PFSK-1 (cell line): Measurements from ENCODE around the gene ANXA3.

Source experiments
- POLR2AphosphoS5 ChIP-seq: IDR thresholded peaks from 2 replicates; pipeline ENCODE4 v1.6.1; 2012; ENCODE audit warnings: low read depth, mild to moderate bottlenecking, control low read depth, low read length, moderate library complexity
- TAF1 ChIP-seq: IDR thresholded peaks from 2 replicates; pipeline ENCODE4 v1.6.1; 2012; ENCODE audit warnings: low read length, control low read depth, borderline replicate concordance; ENCODE audit not compliant: insufficient read depth
- TF ChIP-seq, protein P1 (sequence below), 2 experiments: IDR thresholded peaks; 2 replicates each; pipeline versions ENCODE4 v1.6.1 to v1.8.0; 2011 to 2012; ENCODE audit warnings: low read depth in 2 of 2, low read length in 2 of 2, control low read depth in 1 of 2, inconsistent platforms in 1 of 2, mild to moderate bottlenecking in 1 of 2, moderate library complexity in 1 of 2; ENCODE audit not compliant: insufficient read depth in 1 of 2

DNA sequence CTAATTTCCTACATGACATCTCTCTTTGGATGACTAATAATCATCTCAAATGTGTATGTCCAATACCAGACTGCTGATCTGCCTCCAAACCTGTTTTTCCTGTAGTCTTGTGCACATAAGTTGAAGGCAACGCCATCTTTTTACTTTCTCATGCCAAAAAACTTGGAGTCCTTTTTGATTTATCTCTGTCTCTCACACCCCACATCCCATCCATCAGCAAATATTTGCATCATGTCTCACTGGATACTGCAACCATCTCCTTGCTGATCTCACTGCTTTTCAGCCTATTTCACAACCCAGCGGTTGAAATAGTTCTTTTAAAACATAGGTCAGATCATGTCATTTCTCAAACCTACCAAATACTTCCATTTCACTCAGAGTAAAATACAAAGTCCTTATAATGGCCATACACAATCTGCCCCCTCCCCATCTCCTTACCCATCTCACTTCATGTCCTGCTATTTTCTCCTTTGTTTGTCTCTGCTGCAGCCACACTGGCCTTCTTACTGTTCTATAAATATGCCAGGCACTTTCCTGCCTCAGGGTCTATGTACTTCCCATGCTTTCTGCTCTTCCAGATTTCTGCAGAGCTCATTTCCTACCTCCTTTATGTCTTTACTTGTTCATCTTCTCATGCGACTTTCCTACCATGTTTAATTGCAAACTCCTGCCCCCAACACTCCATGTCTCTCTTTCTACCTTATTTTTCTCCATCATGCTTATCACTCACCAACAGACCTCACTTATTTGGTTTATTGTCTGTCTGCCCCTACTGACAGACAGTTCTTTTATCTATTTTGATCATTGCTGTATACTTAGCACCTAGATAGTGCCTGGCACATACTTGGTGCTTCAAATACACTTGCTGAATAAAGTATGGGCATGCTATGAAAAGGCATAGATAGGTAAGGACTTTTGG is 98.8 kb downstream of the ANXA3 start:
- TF ChIP-seq, protein P1, sequence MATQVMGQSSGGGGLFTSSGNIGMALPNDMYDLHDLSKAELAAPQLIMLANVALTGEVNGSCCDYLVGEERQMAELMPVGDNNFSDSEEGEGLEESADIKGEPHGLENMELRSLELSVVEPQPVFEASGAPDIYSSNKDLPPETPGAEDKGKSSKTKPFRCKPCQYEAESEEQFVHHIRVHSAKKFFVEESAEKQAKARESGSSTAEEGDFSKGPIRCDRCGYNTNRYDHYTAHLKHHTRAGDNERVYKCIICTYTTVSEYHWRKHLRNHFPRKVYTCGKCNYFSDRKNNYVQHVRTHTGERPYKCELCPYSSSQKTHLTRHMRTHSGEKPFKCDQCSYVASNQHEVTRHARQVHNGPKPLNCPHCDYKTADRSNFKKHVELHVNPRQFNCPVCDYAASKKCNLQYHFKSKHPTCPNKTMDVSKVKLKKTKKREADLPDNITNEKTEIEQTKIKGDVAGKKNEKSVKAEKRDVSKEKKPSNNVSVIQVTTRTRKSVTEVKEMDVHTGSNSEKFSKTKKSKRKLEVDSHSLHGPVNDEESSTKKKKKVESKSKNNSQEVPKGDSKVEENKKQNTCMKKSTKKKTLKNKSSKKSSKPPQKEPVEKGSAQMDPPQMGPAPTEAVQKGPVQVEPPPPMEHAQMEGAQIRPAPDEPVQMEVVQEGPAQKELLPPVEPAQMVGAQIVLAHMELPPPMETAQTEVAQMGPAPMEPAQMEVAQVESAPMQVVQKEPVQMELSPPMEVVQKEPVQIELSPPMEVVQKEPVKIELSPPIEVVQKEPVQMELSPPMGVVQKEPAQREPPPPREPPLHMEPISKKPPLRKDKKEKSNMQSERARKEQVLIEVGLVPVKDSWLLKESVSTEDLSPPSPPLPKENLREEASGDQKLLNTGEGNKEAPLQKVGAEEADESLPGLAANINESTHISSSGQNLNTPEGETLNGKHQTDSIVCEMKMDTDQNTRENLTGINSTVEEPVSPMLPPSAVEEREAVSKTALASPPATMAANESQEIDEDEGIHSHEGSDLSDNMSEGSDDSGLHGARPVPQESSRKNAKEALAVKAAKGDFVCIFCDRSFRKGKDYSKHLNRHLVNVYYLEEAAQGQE (IDR thresholded peaks at IDR 0.05; ENCODE audit: insufficient read depth in 1 of 2, low read depth in 2 of 2, low read length in 2 of 2), result no peak
- TF ChIP-seq POLR2AphosphoS5, result no peak
- TF ChIP-seq TAF1, result no peak
